HG03457 (cell line): Measurements from ENCODE around the gene RIMBP2.

Experiments used
- ATAC-seq: cut with Tn5 transposase; IDR thresholded peaks from one replicate; pipeline ENCODE4 v1.9.1; 2021; ENCODE audit warnings: moderate number of reproducible peaks; ENCODE audit not compliant: unreplicated experiment

Gene RIMBP2

GRCh38 chr12:130555221-130555620 is 160.9 kb downstream of the RIMBP2 start:
- no peak for ATAC-seq

GRCh38 chr12:130552483-130552996 is 163.6 kb downstream of the RIMBP2 start:
- no peak for ATAC-seq

DNA sequence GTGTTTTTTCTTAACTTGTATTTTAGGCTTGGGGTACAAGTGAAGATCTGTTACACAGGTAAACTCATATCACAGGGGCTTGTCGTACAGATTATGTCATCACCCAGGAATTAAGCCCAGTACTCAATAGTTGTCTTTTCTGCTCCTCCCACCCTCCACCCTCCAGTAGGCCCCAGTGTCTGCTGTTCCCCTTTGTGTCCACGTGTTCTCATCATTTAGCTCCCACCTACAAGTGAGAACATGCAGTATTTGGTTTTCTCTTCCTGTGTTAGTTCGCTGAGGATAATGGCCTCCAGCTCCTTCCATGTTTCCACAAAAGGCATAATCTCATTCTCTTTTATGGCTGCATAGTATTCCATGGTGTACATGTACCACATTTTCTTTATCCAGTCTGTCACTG is 166.7 kb downstream of the RIMBP2 start:
- no peak for ATAC-seq

GRCh38 chr12:130547480-130548155 is 168.5 kb downstream of the RIMBP2 start:
- ATAC-seq = no peak

DNA sequence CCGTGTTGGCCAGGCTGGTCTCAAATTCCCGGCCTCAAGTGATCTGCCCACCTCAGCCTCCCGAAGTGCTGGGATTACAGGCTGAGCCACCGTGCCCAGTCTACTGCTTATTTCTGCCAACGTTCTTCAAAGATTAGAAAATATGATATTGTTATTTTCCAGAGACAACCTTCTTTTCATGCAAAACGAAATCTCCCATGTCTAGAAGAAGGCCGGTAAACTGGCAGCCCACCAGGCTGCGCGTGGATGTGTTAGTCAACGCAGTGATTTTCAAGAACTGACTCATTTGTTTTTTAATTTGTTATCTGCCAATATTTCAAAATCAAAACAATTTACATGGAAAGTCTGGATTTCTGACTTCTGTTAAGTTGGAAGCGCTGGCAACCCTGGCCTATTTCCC is 169.6 kb downstream of the RIMBP2 start:
- ATAC-seq = no peak

GRCh38 chr12:130545475-130545874 is 170.6 kb downstream of the RIMBP2 start:
- no peak for ATAC-seq

- ATAC-seq = no peak
Observed at GRCh38 chr12:130540376-130540775, 175.7 kb downstream of the RIMBP2 start.

DNA sequence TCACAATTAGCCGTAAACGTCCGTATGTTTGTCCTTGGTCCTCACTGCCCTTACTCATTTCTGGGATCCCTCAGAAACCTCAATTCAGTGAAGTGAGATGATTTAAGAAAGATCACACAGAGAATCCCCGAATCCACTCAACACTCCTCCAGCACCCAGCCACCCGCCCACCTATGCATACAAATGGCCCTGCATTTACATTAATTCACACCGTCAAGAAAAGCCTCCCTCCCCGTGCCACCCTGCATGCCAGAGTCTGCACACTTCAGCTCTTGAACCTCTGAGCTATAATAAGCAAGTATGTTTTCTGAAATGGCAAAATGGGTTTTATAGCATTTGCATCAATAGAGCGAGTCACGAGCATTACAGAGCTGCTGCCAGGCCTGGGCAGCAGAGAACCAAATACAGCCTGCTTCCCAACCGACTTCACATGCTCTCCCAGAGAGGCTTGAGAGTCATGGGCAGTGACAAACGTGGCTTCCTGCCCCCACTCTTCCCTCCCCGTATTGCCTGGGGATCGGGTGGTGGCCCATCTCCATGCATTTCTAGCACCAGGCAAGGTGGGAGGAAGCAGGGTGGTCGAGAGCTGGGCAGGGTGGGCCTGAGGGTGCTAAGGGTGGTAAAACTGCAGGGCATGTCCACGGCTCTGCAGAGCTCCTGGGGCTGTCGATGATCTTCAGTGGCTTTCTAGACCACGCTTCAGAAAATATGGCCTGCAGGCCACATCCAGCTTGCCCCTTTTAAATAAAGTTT is 177.6 kb downstream of the RIMBP2 start:
- ATAC-seq = no peak

DNA sequence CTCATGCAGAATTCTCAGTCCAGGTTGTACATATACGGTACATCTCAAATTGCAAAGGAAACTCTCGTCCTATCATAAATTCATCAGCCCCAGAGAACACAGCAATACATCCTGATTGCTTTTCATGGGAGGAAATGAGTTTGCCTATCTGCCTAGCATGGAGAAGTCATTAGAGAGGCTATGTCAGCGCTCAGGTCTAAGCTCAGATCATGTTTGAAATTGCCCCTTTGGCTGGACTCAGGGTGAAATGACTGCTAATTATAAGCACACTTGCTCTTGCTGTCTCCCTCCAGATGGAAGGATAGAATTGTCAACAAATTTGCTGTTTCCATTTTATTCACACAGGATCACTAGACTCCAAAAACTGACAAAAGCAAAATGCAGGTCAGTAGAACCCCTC is 178.4 kb downstream of the RIMBP2 start:
- no peak for ATAC-seq

GRCh38 chr12:130537051-130537450 is 179.0 kb downstream of the RIMBP2 start:
- ATAC-seq = no peak

- ATAC-seq = no peak
Observed at GRCh38 chr12:130530429-130530828, 185.7 kb downstream of the RIMBP2 start.

GRCh38 chr12:130529781-130530180 is 186.3 kb downstream of the RIMBP2 start:
- ATAC-seq = no peak

DNA sequence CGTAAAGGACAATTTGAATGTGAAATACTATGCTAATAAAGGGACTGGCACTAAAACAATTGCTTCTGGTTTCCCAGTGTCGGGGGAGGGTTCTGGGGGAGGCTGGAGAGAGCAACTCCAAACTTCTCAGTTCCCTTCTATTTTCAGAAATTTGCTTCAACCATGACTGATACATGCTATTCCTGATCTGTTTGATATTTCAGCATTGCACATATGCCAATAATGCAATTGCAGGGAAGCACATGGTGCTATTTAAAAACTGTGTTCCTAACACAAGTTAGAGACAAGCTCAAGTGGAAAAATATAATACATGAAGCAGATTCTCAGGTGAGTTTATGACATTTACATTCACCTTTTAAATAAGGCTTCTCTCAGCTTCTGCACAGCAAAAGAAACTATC is 188.9 kb downstream of the RIMBP2 start:
- no peak for ATAC-seq

DNA sequence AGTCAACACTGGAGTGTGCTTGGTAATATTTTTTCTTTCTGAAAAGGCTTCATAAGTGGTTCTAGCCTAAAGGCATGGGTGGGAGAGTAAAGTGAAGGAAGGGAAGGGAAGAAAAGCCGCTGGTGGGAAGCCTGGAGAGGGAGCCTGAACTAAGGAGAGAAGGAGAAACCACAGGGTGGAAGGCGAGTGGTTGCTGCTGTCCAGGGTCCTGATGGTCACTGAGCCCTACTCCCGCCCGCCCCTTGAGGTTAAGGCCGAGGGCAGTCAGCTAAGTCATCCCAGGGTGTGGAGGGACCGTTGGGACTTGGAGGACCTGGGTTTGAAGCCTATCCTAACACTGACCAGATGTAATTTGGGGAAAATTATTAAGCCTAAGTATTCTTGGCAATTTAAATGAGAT is 189.3 kb downstream of the RIMBP2 start:
- no peak for ATAC-seq

DNA sequence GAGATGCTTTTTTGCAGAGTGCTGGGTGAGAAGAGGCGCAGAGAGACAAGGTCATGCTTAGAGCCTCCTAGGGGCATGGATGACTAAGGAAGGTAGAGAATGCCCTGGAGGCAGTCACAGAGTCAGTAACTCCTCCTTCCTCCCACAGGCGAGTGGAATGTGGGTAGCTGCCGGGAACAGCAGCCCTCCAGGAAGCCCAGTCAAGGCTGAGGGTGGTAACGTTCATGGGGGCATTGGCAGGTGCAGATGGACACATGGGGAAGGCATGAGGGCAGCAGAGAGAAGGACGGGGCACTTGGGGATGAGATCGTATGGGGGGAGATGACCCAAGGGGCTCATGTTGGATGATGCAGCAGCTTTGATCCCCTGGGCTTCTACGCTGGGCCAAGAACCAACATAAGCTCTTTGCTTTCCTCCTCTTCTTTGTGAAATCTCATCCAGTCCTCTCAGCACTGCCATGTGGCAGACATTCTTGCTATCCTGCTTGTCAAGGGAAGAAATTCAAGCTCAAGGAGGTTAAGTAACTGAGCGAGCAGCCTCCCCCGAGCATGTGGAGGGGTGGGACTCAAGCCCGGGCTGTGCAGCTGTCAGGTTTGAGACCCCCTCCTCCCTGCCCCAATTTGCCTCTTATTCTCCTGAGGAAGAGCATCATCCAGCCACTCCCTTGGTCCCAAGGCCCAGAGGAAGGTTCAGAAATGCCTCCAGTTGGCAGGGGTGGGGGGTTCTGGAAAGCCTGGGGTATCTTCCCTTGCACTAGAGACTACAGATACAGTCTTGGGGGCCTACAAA is 190.5 kb downstream of the RIMBP2 start:
- ATAC-seq = no peak

- ATAC-seq = no peak
Observed at GRCh38 chr12:130524759-130525158, 191.3 kb downstream of the RIMBP2 start.

DNA sequence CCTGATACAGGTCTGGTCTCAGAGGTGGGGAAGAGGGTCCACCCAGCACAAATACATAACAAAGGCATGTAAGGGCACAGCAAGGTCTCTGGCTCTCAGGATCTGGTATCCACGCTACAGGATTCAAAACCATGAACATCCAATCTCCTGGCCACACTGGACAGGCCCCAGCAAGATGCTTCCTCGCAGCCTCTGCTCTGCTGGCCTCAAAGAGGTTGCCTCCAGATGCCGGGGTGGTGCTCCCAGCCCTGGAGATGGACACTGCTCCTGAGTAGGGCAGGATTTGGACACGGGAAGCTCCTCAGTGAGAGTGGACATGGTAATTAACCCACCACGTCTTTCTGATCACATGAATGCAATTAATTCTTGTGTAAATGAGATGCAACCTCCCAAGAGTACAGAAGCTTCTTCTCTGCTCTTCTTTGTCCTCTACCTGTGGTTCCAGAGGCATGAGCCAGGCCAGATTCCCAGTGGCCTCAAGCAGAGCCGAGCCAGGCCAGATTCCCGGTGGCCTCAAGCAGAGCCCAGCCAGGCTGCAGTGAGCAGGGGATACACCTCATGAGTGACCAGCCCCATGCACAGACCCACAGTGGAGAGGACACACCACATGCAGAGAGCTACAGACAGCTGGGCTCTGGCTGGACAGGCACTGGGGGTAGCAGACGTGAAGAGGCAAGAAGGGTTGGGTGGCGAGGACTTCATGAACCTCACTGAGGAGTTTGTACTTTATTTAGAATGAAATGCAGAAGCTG is 192.1 kb downstream of the RIMBP2 start:
- ATAC-seq = no peak

GRCh38 chr12:130523208-130523607 is 192.9 kb downstream of the RIMBP2 start:
- ATAC-seq = no peak

- ATAC-seq = no peak
Observed at GRCh38 chr12:130522244-130522834, 193.8 kb downstream of the RIMBP2 start.

DNA sequence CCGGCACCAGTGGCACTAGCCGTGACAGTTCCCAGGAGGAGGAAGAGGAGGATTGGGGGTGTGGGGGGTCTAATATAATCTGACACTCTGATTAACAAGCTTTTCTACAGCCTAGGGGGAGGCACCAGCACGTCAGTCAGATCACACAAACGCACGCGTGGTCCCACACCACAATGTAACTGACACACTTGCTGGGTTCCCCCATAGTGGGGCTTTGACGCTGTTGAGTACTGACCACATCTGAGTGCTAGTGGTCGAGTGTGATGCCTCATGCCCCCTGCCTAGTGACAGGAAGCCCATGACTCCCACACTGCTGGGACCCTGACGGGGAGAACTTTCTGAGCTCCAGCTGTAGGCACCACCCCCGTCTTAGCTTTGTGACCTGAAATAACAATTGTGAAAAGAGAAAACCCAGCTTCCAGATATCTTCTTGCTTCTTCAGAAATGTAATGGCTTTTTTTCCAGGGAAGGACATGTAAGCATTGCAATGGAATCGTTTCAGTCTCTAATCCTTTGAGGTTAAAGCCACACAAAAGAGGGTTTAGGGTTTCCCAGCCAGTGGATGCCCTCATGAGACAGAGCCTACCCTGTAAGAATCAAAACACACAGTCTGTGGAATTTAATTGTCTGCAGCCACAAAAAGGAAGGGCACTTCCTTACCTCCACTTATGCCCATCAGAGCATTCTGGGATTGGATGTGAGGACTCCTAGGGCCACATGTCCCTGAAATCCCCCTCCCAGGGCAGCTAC is 194.5 kb downstream of the RIMBP2 start:
- no peak for ATAC-seq
